Stimulated activated CD8-positive, alpha-beta memory T cell treated with anti-CD3 and anti-CD28 coated beads, Interleukin-15, amount 100 ng/mL, for 24 hours (primary cell): ENCODE results near the gene ENTPD2.
"Not testable (repeated sequence)": the region's sequence is repeated elsewhere in the genome, so short reads cannot be mapped to it uniquely, and the experiment has no call there.

Source experiments
- DNase-seq: peaks from one replicate; pipeline ENCODE4 v3.0.0-alpha.2; 2020; ENCODE audit warnings: low read depth

ENTPD2 gene

GRCh38 chr9:137015976-137016375, 37.9 kb downstream of the ENTPD2 start:
- no peak for DNase-seq

- DNase-seq: no peak
These were observed 38.3 kb downstream of the ENTPD2 start for GRCh38 chr9:137015540-137015930.

GRCh38 chr9:137014776-137015539, 38.9 kb downstream of the ENTPD2 start:
- no peak for DNase-seq

GRCh38 chr9:137014166-137014565, 39.7 kb downstream of the ENTPD2 start:
- no peak for DNase-seq

- DNase-seq: no peak
These were observed 40.3 kb downstream of the ENTPD2 start for GRCh38 chr9:137013571-137013940.

- DNase-seq: no peak
These were observed 40.9 kb downstream of the ENTPD2 start for GRCh38 chr9:137012694-137013570.

- DNase-seq: no peak
These were observed 41.8 kb downstream of the ENTPD2 start for GRCh38 chr9:137011907-137012675.

GRCh38 chr9:137011156-137011555, 42.7 kb downstream of the ENTPD2 start:
- DNase-seq: no peak

- DNase-seq: no peak
These were observed 43.7 kb downstream of the ENTPD2 start for GRCh38 chr9:137009938-137010732.

GRCh38 chr9:137009217-137009616, 44.6 kb downstream of the ENTPD2 start:
- DNase-seq: no peak

- DNase-seq: no peak
These were observed 45.5 kb downstream of the ENTPD2 start for GRCh38 chr9:137008312-137008711.

- DNase-seq: no peak
These were observed 46.0 kb downstream of the ENTPD2 start for GRCh38 chr9:137007816-137008270.

GRCh38 chr9:137007108-137007815, 46.6 kb downstream of the ENTPD2 start:
- DNase-seq: no peak

- no peak for DNase-seq
These were observed 47.5 kb downstream of the ENTPD2 start for GRCh38 chr9:137006116-137007003.

- DNase-seq: not testable (repeated sequence)
These were observed 49.6 kb downstream of the ENTPD2 start for GRCh38 chr9:137004285-137004684.

GRCh38 chr9:137002646-137003041, 51.2 kb downstream of the ENTPD2 start:
- DNase-seq: no peak

- no peak for DNase-seq
These were observed 51.8 kb downstream of the ENTPD2 start for GRCh38 chr9:137001857-137002645.

- DNase-seq: no peak
These were observed 53.5 kb downstream of the ENTPD2 start for GRCh38 chr9:137000177-137000930.
